GM18951 (cell line): ENCODE data around the gene DTX3L.

Experiments used
- POLR2A ChIP-seq: IDR thresholded peaks from 4 replicates; pipeline ENCODE4 v1.6.1; 2011; ENCODE audit warnings: mild to moderate bottlenecking; ENCODE audit not compliant: insufficient read length, insufficient read depth; ENCODE audit errors: extremely low read depth
- in situ Hi-C: fragments of 300-500 bp; cut with MboI; formaldehyde crosslinking; loops from one replicate; pipeline ENCODE4 v1.12.0; 2022; ENCODE audit warnings: low sequenced_read_pairs, mixed read lengths, inconsistent platforms; ENCODE audit not compliant: unreplicated experiment

DTX3L gene

GRCh38 chr3:122598151-122598550 is 34.0 kb downstream of the DTX3L start:
- TF ChIP-seq POLR2A = no peak
- in situ Hi-C loops = no loop called here

GRCh38 chr3:122598556-122598955 is 34.4 kb downstream of the DTX3L start:
- TF ChIP-seq POLR2A = no peak
- in situ Hi-C loops = no loop called here

GRCh38 chr3:122602011-122602710 is 38.0 kb downstream of the DTX3L start:
- no peak for TF ChIP-seq POLR2A
- in situ Hi-C loops = no loop called here

- TF ChIP-seq POLR2A = no peak
These were observed 38.9 kb downstream of the DTX3L start for GRCh38 chr3:122603056-122603455.

GRCh38 chr3:122606330-122606729 is 42.2 kb downstream of the DTX3L start:
- in situ Hi-C loops = no loop called here
- TF ChIP-seq POLR2A = no peak

More at GRCh38 chr3:122603056-122603455, 38.9 kb downstream of the DTX3L start:
- in situ Hi-C loops = no loop called here

GRCh38 chr3:122608916-122609315 is 44.8 kb downstream of the DTX3L start:
- no peak for TF ChIP-seq POLR2A
- in situ Hi-C loops = no loop called here

- no peak for TF ChIP-seq POLR2A
- in situ Hi-C loops = no loop called here
These were observed 45.8 kb downstream of the DTX3L start for GRCh38 chr3:122609798-122610559.

GRCh38 chr3:122612696-122613095 is 48.6 kb downstream of the DTX3L start:
- in situ Hi-C loops = no loop called here
- no peak for TF ChIP-seq POLR2A

GRCh38 chr3:122615303-122615702 is 51.2 kb downstream of the DTX3L start:
- TF ChIP-seq POLR2A = no peak
- in situ Hi-C loops = no loop called here

GRCh38 chr3:122618614-122619013 is 54.5 kb downstream of the DTX3L start:
- TF ChIP-seq POLR2A = no peak
- in situ Hi-C loops = no loop called here

- in situ Hi-C loops = no loop called here
- no peak for TF ChIP-seq POLR2A
These were observed 54.9 kb downstream of the DTX3L start for GRCh38 chr3:122619040-122619439.

GRCh38 chr3:122620399-122620798 is 56.3 kb downstream of the DTX3L start:
- in situ Hi-C loops = no loop called here
- no peak for TF ChIP-seq POLR2A

GRCh38 chr3:122621112-122621511 is 57.0 kb downstream of the DTX3L start:
- no peak for TF ChIP-seq POLR2A

GRCh38 chr3:122623031-122623829 is 59.1 kb downstream of the DTX3L start:
- in situ Hi-C loops = no loop called here

More at GRCh38 chr3:122621112-122621511, 57.0 kb downstream of the DTX3L start:
- in situ Hi-C loops = no loop called here

More at GRCh38 chr3:122623031-122623829, 59.1 kb downstream of the DTX3L start:
- no peak for TF ChIP-seq POLR2A
